Activated CD8-positive, alpha-beta memory T cell treated with anti-CD3 and anti-CD28 coated beads for 36 hours (primary cell): ENCODE measurements around the gene ETHE1. TPM values are rescaled to one million over a fixed set of nuclear protein-coding genes. Genes with fewer than 3 reads are reported as not detected.
"Not testable (repeated sequence)": the region's sequence is repeated elsewhere in the genome, so short reads cannot be mapped to it uniquely, and the experiment has no call there.

Experiments used
- CTCF ChIA-PET: fragments of 350-600 bp; sonication (Branson Sonifier 250); formaldehyde crosslinking; loops from one replicate; lab custom pipeline; 2021; ENCODE audit warnings: antibody characterized with exemption; lab: Charles Lee
- POLR2A ChIA-PET: fragments of 350-600 bp; sonication (Branson Sonifier 250); formaldehyde crosslinking; loops from one replicate; lab custom pipeline; 2021; ENCODE audit warnings: antibody characterized with exemption; lab: Charles Lee
- total RNA-seq, 2 experiments: library from RNA; stranded (reverse); gene quantifications; one replicate each; pipeline ENCODE4 v1.2.3, GENCODE V29; 2021

ETHE1 gene
- total RNA-seq, 2 experiments from 2014 or later = 41.6 to 42.0 TPM

GRCh38 chr19:43533546-43534304 is 6.7 kb upstream of the ETHE1 start:
- POLR2A ChIA-PET = interaction anchor here (1.0 to 1.1 kb wide), 3 partner anchors 30 to 234 kb away, joined by 3 to 8 read pairs (median 3); partner anchors contain the start of gene PHLDB3
- CTCF ChIA-PET = interaction anchor here (1.0 to 1.8 kb wide), 6 partner anchors 13 to 86 kb away, joined by 3 to 7 read pairs (median 4); partner anchors contain the start of gene PHLDB3

- ChIA-PET POLR2A (interaction anchor here (0.6 to 1.1 kb wide), 7 partner anchors 8 to 234 kb away, joined by 3 to 8 read pairs (median 3); partner anchors contain the start of gene PHLDB3), CTCF (interaction anchor here (0.6 to 1.8 kb wide), 8 partner anchors 13 to 199 kb away, joined by 3 to 7 read pairs (median 4); partner anchors contain the start of gene PHLDB3)
Observed at GRCh38 chr19:43532962-43533545, 6.1 kb upstream of the ETHE1 start, which contains the start of gene ZNF575. Gene ZNF575, plus strand, starts transcription at chr19:43533188. Its CDS starts 1,235 bp downstream, at chr19:43534423.

DNA sequence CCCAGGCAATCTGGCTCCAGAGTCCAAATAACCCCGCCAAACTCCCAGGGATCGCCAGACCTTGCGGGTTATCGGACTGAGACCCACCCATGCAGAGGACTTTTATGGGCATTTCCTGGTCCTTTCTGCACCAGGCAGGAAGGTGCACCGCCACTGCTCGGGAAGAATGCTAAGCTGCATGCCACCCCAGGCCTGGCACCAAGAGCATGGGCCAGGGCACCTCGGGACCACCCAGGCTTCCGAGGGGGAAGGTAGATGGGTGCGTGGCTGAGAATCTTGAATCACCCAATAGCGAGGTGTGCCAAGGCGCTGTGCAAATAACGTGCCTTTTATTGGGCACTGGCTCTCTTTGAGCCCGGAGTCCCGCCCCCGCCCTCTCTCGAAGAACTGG is 5.6 kb upstream of the ETHE1 start:
- ChIA-PET CTCF (interaction anchor here (0.6 to 1.8 kb wide), 8 partner anchors 13 to 200 kb away, joined by 3 to 7 read pairs (median 4); partner anchors contain the start of gene PHLDB3), POLR2A (interaction anchor here (0.6 to 1.1 kb wide), 6 partner anchors 7 to 235 kb away, joined by 3 to 6 read pairs (median 3); partner anchors contain the start of gene PHLDB3)

- CTCF ChIA-PET = interaction anchor here (0.6 to 2.2 kb wide), 14 partner anchors 8 to 1162 kb away, joined by 3 to 8 read pairs (median 3); no protein-coding TSS in a partner anchor
- POLR2A ChIA-PET = interaction anchor here (0.6 to 0.7 kb wide), 6 partner anchors 13 to 140 kb away, joined by 3 to 4 read pairs (median 3); no protein-coding TSS in a partner anchor
Observed at GRCh38 chr19:43527860-43528622, 1.0 kb upstream of the ETHE1 start.

- POLR2A ChIA-PET = interaction anchor here (0.6 kb wide), 1 partner anchor 1663 kb away, joined by 5 read pairs; no protein-coding TSS in a partner anchor
- CTCF ChIA-PET = interaction anchor here (0.9 to 5.1 kb wide), 7 partner anchors 10 to 142 kb away, joined by 3 to 34 read pairs (median 7); partner anchors contain the start of gene ZNF576
Observed at GRCh38 chr19:43525836-43526771, 897 bp downstream of the ETHE1 start.

DNA sequence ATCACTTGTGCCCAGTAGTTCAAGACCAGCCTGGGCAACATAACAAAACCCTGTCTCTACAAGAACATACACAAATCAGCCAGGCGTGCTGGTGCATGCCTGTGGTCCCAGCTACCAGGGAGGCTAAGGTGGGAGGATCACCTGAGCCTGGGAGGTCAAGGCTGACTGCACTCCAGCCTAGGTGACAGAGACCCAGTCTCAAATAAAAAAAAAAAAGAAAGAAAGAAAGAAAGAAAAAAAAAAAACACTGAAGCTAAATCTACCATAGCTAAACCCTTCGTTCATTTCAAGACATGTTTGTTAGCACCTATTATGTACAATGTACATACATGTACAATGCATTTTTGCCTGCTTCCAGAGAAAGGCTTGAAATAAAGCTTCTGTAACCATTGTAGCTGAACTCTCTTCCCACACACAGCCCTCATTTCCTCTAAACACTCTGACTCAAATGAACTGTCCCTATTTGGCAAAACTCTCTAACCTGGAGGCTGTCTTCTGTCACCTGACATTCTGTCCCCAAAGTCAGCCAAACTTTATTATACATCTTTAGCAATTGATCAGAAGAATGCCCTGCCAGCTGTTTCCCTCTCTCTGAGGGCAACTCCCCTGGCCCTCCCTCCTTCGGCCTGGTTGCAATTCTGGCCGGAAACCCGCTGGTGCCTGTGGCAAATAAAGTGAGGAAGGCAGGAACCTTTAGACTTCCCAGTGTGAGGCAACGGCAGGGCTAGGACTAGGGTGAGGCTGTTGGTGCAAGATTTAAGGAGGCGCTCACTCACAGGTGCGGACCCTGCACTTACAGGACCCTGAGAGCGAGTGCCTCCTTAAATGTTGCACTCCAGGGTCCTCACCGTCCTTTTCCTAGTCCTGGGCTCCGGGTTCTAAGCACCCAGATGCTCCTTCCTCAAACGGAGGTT is 1.8 kb downstream of the ETHE1 start:
- CTCF ChIA-PET = interaction anchor here (0.7 to 5.1 kb wide), 7 partner anchors 11 to 148 kb away, joined by 3 to 34 read pairs (median 7); partner anchors contain the start of gene ZNF576
- POLR2A ChIA-PET = interaction anchor here (0.6 to 1.0 kb wide), 4 partner anchors 8 to 71 kb away, joined by 3 read pairs; partner anchors contain the start of genes IRGQ, ZNF575 and ZNF576

- POLR2A ChIA-PET = interaction anchor here (0.6 kb wide), 1 partner anchor 70 kb away, joined by 3 read pairs; no protein-coding TSS in a partner anchor
- CTCF ChIA-PET = interaction anchor here (2.5 to 5.1 kb wide), 2 partner anchors 76 to 85 kb away, joined by 7 to 34 read pairs; no protein-coding TSS in a partner anchor
Observed at GRCh38 chr19:43523696-43524095, 3.3 kb downstream of the ETHE1 start.

DNA sequence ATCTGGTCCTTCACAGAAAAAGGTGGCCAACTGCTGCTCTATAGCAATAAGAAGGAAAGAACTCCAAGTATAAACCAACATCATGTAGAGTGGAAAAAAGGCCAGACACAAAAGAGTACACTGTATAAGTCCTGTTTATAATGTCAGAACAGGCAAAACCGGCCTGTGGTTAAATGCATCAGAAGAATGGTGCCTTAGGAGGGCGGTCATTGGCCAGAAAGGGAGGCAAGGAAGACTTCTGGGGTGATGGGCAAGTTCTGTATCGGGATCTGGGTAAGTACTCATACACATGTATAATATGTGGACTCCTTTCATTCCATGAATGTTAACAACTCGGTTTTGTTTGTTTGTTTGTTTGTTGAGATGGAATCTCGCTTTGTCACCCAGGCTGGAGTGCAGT is 4.1 kb downstream of the ETHE1 start:
- POLR2A ChIA-PET = no interaction called here

GRCh38 chr19:43519436-43520088 is 7.4 kb downstream of the ETHE1 start:
- ChIA-PET POLR2A (interaction anchor here (0.6 to 0.8 kb wide), 4 partner anchors 56 to 80 kb away, joined by 3 to 5 read pairs (median 4); no protein-coding TSS in a partner anchor), CTCF (interaction anchor here (0.7 to 5.4 kb wide), 23 partner anchors 9 to 150 kb away, joined by 3 to 86 read pairs (median 5); partner anchors contain the start of genes LYPD3, PHLDB3, PLAUR and ZNF575)

More for the DNA sequence above, 4.1 kb downstream of the ETHE1 start:
- CTCF ChIA-PET = interaction anchor here (5.1 kb wide), 1 partner anchor 76 kb away, joined by 34 read pairs; no protein-coding TSS in a partner anchor

GRCh38 chr19:43518051-43518450 is 8.9 kb downstream of the ETHE1 start:
- CTCF ChIA-PET = interaction anchor here (0.7 to 5.4 kb wide), 5 partner anchors 14 to 87 kb away, joined by 3 to 86 read pairs (median 3); partner anchors contain the start of gene PHLDB3
- POLR2A ChIA-PET = no interaction called here

GRCh38 chr19:43512399-43512798 is 14.6 kb downstream of the ETHE1 start:
- CTCF ChIA-PET, POLR2A ChIA-PET: not testable (repeated sequence)

DNA sequence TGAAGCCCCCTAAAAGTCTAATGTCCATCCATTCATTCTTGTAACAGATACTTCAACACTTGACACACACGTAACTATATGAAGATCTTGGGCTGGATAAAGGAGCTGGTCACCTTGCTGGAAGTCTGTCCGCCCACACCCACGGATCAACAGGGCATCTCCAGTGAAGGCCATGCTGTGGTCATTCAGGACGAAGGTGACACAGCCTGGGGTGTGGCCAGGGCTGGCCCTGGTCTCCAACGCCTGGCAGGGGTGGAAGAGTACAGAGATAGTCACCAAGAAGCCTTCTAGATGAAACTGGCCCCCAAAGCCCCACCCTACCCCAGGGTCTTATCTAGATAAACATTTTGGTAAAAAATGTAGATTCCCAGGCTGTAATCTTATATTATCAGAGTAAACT is 15.7 kb downstream of the ETHE1 start:
- POLR2A ChIA-PET = interaction anchor here (0.5 kb wide), 1 partner anchor 17 kb away, joined by 3 read pairs; no protein-coding TSS in a partner anchor

GRCh38 chr19:43510713-43511112 is 16.3 kb downstream of the ETHE1 start:
- ChIA-PET CTCF (interaction anchor here (1.6 kb wide), 1 partner anchor 9 kb away, joined by 7 read pairs; no protein-coding TSS in a partner anchor), POLR2A (interaction anchor here (0.6 kb wide), 1 partner anchor 22 kb away, joined by 3 read pairs; the partner anchor contains the start of gene ZNF575)

More for the DNA sequence above, 15.7 kb downstream of the ETHE1 start:
- CTCF ChIA-PET = interaction anchor here (1.6 kb wide), 1 partner anchor 9 kb away, joined by 7 read pairs; no protein-coding TSS in a partner anchor

- CTCF ChIA-PET = interaction anchor here (0.6 kb wide), 1 partner anchor 20 kb away, joined by 3 read pairs; no protein-coding TSS in a partner anchor
- POLR2A ChIA-PET = no interaction called here
Observed at GRCh38 chr19:43507880-43508279, 19.1 kb downstream of the ETHE1 start.

GRCh38 chr19:43506629-43507028 is 20.4 kb downstream of the ETHE1 start:
- POLR2A ChIA-PET = no interaction called here
- CTCF ChIA-PET = interaction anchor here (1.0 to 4.3 kb wide), 3 partner anchors 13 to 60 kb away, joined by 3 to 20 read pairs (median 3); no protein-coding TSS in a partner anchor
